Measurements from ENCODE around the gene PLLP.

Gene PLLP

GRCh38 chr16:57209780-57210179, 74.7 kb downstream of the PLLP start:
- no peak for DNase-seq

- DNase-seq = no peak
Measured at GRCh38 chr16:57208926-57209325, 75.5 kb downstream of the PLLP start.

Measured in NCI-H1105 treated with DMSO at 0.1 percent for 48 hours (cell line).